ENCODE measurements around the gene KAT6B.

The KAT6B gene

GRCh38 chr10:75019370-75019769 lies 193.0 kb downstream of the KAT6B start:
- DNase-seq: peak; percentile 53

GRCh38 chr10:75020168-75020567 lies 193.8 kb downstream of the KAT6B start:
- no peak for DNase-seq

- no peak for DNase-seq
Observed at GRCh38 chr10:75021379-75022249, 195.2 kb downstream of the KAT6B start.

GRCh38 chr10:75023074-75023473 lies 196.7 kb downstream of the KAT6B start:
- DNase-seq: no peak

GRCh38 chr10:75024971-75025523 lies 198.6 kb downstream of the KAT6B start:
- DNase-seq: no peak

GRCh38 chr10:75028049-75028448 lies 201.6 kb downstream of the KAT6B start:
- no peak for DNase-seq

GRCh38 chr10:75028748-75029147 lies 202.3 kb downstream of the KAT6B start:
- DNase-seq: no peak

- no peak for DNase-seq
Observed at GRCh38 chr10:75029420-75029819, 203.0 kb downstream of the KAT6B start.

- DNase-seq: no peak
Observed at GRCh38 chr10:75029857-75030256, 203.5 kb downstream of the KAT6B start.

GRCh38 chr10:75030371-75030770 lies 204.0 kb downstream of the KAT6B start:
- no peak for DNase-seq

- DNase-seq: no peak
Observed at GRCh38 chr10:75032119-75032518, 205.7 kb downstream of the KAT6B start.

GRCh38 chr10:75032813-75033212 lies 206.4 kb downstream of the KAT6B start:
- no peak for DNase-seq

GRCh38 chr10:75033399-75034130 lies 207.2 kb downstream of the KAT6B start:
- DNase-seq: no peak

GRCh38 chr10:75034131-75034512 lies 207.7 kb downstream of the KAT6B start:
- no peak for DNase-seq

- no peak for DNase-seq
Observed at GRCh38 chr10:75034714-75035258, 208.4 kb downstream of the KAT6B start.

GRCh38 chr10:75035975-75036708 lies 209.7 kb downstream of the KAT6B start:
- no peak for DNase-seq

GRCh38 chr10:75037171-75038153 lies 211.1 kb downstream of the KAT6B start:
- DNase-seq: no peak

GRCh38 chr10:75038335-75038734 lies 211.9 kb downstream of the KAT6B start:
- DNase-seq: no peak

- DNase-seq: no peak
Observed at GRCh38 chr10:75040576-75040975, 214.2 kb downstream of the KAT6B start.

GRCh38 chr10:75042292-75042974 lies 216.0 kb downstream of the KAT6B start:
- DNase-seq: no peak

Data from CD4-positive, alpha-beta T cell treated with Interleukin-10 for 1 hour (primary cell).